ENCODE results near the gene OGT.
"Not testable (repeated sequence)": the region's sequence is repeated elsewhere in the genome, so short reads cannot be mapped to it uniquely, and the experiment has no call there.

OGT gene

DNA sequence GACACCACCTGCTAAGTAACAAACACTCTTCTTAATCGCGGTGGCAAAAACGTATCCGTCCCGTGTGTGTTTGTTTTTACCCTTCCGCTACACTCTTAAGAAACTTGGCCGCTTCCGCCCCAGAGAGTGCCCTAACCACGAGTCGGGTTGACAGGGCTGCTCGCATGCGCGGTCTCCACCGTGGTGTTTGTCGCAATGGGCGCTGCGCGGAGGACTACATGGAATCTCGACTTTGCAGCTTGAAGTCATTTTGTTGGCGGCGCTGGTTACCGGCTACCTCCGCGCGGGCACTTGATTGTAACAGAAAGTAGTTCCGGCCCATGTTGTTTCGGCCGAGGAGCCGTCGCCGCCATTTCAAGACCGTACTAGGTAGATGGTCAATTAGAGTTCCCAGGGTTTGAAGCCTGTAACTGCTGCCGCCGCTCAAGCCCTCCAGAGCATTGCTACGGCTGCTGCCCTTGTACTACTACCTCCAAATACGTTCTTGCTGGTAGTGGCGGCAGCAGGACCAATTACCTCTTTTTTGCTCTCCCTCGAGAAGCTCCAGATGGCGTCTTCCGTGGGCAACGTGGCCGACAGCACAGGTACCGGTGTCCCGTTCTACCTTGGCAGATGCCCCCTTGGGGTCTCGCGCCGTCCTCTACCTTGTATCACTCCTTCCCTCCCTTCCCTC lies at the start of gene OGT:
OGT (plus strand) TSS at position 352 of the 673 bp plus-strand sequence; CDS start at position 548, 196 bp downstream.
- DNase-seq (ENCODE audit: low read depth), result peak; percentile 86

DNA sequence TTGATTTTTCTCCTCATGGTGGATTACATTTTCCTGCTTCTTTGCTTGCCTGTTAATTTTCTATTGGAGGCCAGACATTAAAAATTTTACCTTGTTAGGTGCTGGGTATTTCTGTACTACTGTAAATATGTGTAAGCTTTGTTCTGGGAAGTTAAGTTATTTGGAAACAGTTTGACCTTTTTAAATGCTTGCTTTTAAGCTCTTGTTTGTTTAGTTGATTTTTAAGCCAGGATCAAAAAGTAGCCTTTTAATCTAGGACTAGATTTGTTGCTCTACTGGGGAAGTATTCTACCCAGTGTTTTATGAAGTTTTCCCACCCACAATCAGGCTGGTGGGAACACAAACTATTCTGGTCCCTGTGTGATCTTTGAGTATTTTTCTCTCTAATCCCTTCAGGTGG lies 45.1 kb upstream of the OGT start:
- DNase-seq (ENCODE audit: low read depth), result no peak

- DNase-seq (ENCODE audit: low read depth), result no peak
Observed at GRCh38 chrX:71489540-71489939, 43.4 kb upstream of the OGT start.

DNA sequence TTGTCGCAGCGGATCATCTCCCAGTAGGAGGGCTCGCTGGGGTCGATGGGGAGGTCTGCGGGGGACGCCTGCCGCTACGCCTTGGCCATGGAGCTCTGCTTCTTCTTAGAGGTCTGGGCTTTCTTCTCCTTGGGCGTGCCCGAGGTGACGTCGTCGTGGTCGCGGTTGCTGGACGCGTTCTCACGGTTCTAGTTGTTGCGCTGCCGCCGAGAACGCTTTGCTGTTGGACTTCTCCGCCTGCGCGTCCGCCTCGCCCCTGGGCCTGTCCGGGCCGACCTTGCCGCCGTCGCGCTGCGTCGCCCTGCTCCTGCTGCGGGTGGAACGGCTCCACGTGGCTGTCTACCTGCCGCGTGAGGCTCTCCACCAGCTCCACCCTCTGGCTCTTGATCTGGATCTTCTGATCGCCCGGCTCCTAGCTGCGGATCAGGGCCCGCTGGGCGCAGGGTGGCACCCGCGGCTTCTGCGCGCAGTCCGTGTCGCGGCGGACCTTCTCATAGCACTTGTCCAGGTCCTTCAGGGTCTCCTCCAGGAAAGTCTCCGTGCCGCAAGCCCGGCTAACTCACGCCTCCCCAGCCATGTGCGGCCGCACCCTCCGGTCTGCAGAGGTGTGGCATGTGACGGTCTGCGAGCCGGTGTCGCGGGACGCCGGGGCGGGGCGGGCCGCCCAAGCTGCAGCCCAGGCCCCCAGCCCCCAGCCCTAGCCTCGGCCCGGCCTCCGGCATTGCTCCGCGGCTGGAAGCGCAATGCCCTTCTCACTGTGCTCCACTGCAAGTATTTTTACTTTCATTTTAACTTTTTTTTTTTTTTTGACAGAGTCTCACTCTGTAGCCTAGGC lies 40.5 kb upstream of the OGT start:
- DNase-seq (ENCODE audit: low read depth), result peak; percentile 9

DNA sequence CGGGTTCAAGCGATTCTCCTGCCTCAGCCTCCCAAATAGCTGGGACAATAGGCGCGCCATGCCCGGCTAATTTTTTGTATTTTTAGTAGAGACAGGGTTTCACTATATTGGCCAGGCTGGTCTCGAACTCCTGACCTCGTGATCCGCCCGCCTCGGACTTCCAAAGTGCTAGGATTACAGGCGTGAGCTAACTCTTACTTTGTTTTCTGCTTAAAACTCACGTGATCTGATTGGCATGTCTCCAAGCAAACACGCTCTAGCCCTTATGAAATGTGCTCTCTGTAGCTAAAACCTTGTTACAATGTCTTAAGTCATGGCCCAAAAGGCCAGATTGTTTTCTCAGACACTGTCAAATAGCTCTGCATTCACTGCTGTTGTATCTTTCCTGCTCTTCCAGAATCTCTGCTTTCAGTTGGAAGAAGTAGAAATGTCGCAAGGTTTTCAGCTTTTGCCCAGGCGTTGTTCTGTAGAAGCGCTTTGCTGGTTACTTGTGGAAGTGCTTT lies 39.7 kb upstream of the OGT start:
- DNase-seq (ENCODE audit: low read depth), result no peak

DNA sequence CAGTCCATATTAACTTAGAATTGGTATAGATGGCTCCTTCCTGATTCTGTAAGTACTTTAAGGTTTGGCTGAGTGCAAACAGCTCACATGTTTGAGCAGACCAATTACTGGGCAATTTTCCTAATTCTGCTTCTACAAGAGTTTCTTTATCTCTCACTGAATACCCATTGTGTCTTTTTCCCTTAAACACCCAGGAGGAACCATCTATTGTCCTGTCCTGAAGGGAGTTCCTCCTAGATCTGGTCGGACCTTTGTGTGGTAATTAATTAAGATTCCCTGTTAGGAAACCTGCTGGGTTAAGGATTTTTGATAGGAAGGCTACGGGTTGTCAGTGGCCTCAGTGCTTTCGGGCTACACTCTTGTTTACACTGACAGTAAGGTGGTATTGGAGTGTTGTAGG lies 36.9 kb upstream of the OGT start:
- not testable (repeated sequence) for DNase-seq (ENCODE audit: low read depth)

DNA sequence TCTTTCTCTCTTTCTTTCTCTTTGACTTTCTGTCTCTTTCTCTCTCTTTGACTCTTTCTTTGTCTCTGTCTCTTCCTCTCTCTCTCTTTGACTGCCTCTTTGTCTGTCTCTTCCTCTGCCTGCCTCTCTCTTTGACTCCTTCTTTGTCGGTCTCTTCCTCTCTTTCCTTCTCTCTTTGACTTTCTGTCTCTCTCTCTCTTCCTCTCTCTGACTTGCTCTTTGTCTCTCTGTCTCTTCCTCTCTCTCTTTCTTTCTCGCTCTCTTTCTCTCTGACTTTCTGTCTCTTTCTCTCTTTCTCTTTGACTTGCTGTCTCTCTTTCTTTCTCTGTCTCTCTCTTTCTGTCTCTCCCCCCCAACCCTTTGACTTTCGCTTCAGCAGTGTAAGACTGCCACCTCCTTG lies 36.4 kb upstream of the OGT start:
- no peak for DNase-seq (ENCODE audit: low read depth)

- DNase-seq (ENCODE audit: low read depth), result not testable (repeated sequence)
Observed at GRCh38 chrX:71502080-71502479, 30.8 kb upstream of the OGT start.

DNA sequence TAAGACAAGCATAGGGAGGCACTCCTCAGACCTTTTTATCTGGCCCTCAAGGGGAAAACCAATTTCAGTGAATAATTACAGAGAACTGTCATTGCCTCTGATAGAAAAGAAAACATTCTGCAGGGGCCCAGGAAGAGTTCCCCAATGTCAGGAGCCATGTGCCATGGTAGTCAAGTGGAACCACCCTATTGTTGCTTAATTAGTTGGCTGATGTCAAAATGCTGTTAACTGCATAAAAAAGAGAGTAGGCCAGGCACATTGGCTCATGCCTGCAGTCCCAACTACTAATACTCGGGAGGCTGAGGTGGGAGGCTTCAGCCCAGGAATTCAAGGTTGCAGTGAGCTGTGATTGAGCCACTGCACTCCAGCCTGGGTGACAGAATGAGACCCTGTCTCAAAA lies 28.6 kb upstream of the OGT start:
- no peak for DNase-seq (ENCODE audit: low read depth)

DNA sequence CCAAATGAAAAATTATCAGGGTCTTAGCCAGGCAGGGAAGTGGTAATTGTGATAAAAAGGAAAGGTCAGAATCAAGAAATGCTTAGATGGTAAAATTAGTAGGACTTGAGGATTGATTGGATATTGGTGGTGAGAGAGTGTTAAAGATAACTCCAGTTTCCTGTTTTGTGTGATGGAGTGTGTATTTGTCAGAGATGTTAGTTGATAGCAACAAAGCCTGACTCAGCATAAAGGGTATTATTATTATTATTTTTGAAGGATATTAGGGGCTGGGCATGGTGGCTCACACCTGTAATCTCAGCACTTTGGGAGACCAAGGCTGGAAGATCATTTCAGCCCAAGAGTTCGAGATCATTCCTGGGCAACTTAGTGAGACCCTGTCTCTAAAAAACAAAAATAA lies 23.6 kb upstream of the OGT start:
- DNase-seq (ENCODE audit: low read depth), result no peak

DNA sequence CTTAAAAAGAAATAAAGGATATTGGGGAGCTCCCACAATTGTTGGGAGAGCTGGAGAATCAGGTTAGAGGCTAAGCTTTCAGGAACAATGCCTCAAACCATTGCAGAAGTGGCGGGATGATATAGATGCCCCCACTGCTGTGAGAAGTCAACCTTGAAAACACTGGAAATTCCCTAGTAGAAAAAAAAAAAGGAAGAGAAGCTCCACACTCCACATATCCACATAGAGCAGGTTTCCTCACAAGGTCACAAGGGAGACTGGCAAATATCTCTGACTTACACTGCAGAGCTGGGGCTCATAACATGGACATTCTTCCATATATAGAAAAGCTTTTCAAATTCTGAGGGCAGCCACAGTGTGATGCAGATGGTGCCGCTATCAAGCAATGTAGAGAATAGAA lies 22.7 kb upstream of the OGT start:
- no peak for DNase-seq (ENCODE audit: low read depth)

DNA sequence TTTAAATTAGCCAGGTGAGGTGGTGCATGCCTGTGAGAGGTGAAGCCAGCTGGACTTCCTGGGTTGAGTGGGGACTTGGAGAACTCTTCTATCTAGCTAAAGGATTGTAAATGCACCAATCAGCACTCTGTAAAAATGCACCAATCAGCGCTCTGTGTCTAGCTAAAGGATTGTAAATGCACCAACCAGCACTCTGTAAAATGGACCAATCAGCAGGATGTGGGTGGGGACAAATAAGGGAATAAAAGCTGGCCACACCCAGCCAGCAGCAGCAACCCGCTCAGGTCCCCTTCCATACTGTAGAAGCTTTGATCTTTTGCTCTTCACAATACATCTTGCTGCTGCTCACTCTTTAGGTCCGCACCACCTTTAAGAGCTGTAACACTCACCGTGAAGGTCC lies 19.2 kb upstream of the OGT start:
- not testable (repeated sequence) for DNase-seq (ENCODE audit: low read depth)

- no peak for DNase-seq (ENCODE audit: low read depth)
Observed at GRCh38 chrX:71514367-71515037, 18.4 kb upstream of the OGT start.

GRCh38 chrX:71515038-71515396 lies 17.9 kb upstream of the OGT start:
- DNase-seq (ENCODE audit: low read depth), result no peak

DNA sequence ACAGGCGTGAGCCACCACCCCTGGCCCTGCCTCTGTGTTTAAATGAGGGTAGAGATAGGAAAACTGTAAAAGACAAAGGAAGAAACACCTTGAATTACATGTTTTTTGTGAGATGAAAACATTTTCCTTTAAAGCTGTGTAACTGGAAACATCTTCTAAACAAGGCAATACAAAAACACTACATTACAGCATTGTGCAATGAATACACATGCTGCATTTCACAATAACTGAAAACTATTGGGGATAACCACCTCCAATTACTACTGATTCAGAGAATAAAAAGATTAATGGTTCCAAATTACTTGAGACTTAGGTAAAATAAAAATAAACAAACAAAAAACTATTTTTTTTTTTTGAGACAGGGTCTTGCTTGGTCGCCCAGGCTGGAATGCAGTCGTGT lies 7.6 kb upstream of the OGT start:
- no peak for DNase-seq (ENCODE audit: low read depth)

- peak; percentile 33 for DNase-seq (ENCODE audit: low read depth)
Observed at GRCh38 chrX:71532078-71532752, 689 bp upstream of the OGT start.

DNA sequence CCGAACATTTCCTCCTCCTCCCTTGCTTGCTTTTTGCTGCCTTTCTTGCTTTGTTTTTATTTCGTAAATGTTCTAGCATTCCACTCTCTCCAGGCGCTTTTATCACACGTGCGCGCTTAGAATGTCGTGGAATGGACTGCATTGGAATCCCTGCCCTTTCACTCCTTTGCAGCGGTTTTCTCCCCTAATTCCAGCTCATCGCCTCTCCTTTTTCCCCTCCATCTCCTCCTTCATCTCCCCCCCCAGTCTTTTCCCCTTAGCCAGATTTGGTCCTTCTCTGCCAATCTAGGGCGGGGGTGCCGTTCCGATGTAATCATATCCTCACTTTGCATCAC lies 579 bp downstream of the OGT start:
- no peak for DNase-seq (ENCODE audit: low read depth)

- DNase-seq (ENCODE audit: low read depth), result peak; percentile 36
Observed at GRCh38 chrX:71533851-71534561, 1.1 kb downstream of the OGT start.

GRCh38 chrX:71534773-71535544 lies 2.1 kb downstream of the OGT start:
- no peak for DNase-seq (ENCODE audit: low read depth)

DNA sequence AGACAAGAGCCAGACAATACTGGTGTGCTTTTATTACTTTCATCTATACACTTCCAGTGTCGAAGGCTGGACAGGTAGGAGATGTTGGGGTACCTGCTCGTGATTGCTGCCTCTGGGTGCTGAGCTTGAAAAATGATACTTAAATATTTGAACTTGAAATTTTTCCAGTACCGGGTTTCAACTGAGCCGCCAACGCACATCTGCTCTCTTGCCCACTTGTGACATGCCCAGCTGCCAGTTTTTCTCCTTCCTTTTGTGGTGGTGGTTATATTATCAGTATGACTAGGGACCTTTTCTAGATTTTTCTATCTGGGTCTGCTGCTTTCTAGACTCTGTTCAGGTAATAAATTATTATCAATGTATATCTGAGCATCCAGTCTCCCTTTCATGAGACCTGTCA lies 3.4 kb downstream of the OGT start:
- DNase-seq (ENCODE audit: low read depth), result no peak

- DNase-seq (ENCODE audit: low read depth), result no peak
Observed at GRCh38 chrX:71537743-71538142, 4.8 kb downstream of the OGT start.
